H1 (cell line): ENCODE measurements around the gene RASSF5. TPM values are rescaled to one million over a fixed set of nuclear protein-coding genes. Genes with fewer than 3 reads are reported as not detected.

Source experiments
- BACH1 ChIP-seq: IDR thresholded peaks from 2 replicates; pipeline ENCODE4 v1.6.1; 2012; ENCODE audit warnings: low read length, improper control_type of control experiment
- CBX8 ChIP-seq: fragments of 300-800, 300-1000 bp; sonication (generic); IDR thresholded peaks from 2 replicates; pipeline ENCODE4 v1.7.1; 2016; ENCODE audit warnings: low read depth, low read length, borderline replicate concordance
- CHD1 ChIP-seq: IDR thresholded peaks from 2 replicates; pipeline ENCODE4 v1.6.1; 2012; ENCODE audit warnings: low read depth, low read length, improper control_type of control experiment
- CHD7 ChIP-seq: fragments of 300-600 bp; sonication (generic); IDR thresholded peaks from 2 replicates; pipeline ENCODE4 v1.7.1; 2012; ENCODE audit warnings: low read length, moderate library complexity, mild to moderate bottlenecking, inconsistent platforms; ENCODE audit not compliant: insufficient replicate concordance
- CREB1 ChIP-seq: IDR thresholded peaks from 2 replicates; pipeline ENCODE4 v1.6.1; 2012; ENCODE audit warnings: inconsistent platforms
- GABPA ChIP-seq: IDR thresholded peaks from 2 replicates; pipeline ENCODE4 v1.6.1; 2011; ENCODE audit warnings: mild to moderate bottlenecking, low read length, moderate library complexity, borderline replicate concordance; ENCODE audit not compliant: insufficient read depth
- GTF2F1 ChIP-seq: IDR thresholded peaks from 2 replicates; pipeline ENCODE4 v1.6.1; 2012; ENCODE audit warnings: low read depth, low read length, improper control_type of control experiment, borderline replicate concordance
- HDAC6 ChIP-seq: IDR thresholded peaks from one replicate; pipeline ENCODE4 v1.7.1; 2012; ENCODE audit warnings: low read depth, mild to moderate bottlenecking, inconsistent platforms, low read length, moderate library complexity
- JUN ChIP-seq: IDR thresholded peaks from 2 replicates; pipeline ENCODE4 v1.6.1; 2011; ENCODE audit warnings: low read depth, mild to moderate bottlenecking, improper control_type of control experiment, low read length
- JUND ChIP-seq: IDR thresholded peaks from 2 replicates; pipeline ENCODE4 v1.6.1; 2011; ENCODE audit warnings: mild to moderate bottlenecking, improper control_type of control experiment, low read length
- KDM5A ChIP-seq: fragments of 200-600 bp; IDR thresholded peaks from 2 replicates; pipeline ENCODE4 v1.7.1; 2012; ENCODE audit warnings: mild to moderate bottlenecking, low read length, inconsistent platforms, mixed read lengths
- NRF1 ChIP-seq: IDR thresholded peaks from 2 replicates; pipeline ENCODE4 v1.6.1; 2011; ENCODE audit warnings: mild to moderate bottlenecking, low read depth, low read length, improper control_type of control experiment
- SP1 ChIP-seq: IDR thresholded peaks from 2 replicates; pipeline ENCODE4 v1.6.1; 2011; ENCODE audit warnings: low read depth, low read length
- TAF7 ChIP-seq: optimal IDR thresholded peaks from 2 replicates; pipeline ENCODE3; 2011; ENCODE audit warnings: low read depth, mild to moderate bottlenecking, inconsistent platforms, low read length, moderate library complexity, borderline replicate concordance
- polyA plus RNA-seq, 7 experiments: library from polyadenylated mRNA; depleted of rRNA in 3 of 7; stranded (reverse) in 5 of 7; unstranded in 2 of 7; fragments of >200 nt in 5 of 7; fragments of 200-250 nt in 2 of 7; gene quantifications; 1 replicate in 5 of 7; 2 replicates in 1 of 7; 4 replicates in 1 of 7; pipeline versions ENCODE4 v1.2.1 to v1.2.3, GENCODE V29; 2011 to 2013; ENCODE audit warnings: missing spikeins in 2 of 7, mixed read lengths in 2 of 7
- total RNA-seq: library from RNA; stranded (reverse); fragmentation: NEBNext Ultra II Directional; extraction: Animal tissue kit (Norgen Biotek cat#: 25700); gene quantifications from 2 replicates; pipeline ENCODE4 v1.2.1, GENCODE V29; 2021

Gene RASSF5
- total and polyA plus RNA-seq, 2 of the 8 experiments (the other 6 are each of a cell fraction or from before 2014, with no cell fraction given) = 0.82 to 1.8 TPM

DNA sequence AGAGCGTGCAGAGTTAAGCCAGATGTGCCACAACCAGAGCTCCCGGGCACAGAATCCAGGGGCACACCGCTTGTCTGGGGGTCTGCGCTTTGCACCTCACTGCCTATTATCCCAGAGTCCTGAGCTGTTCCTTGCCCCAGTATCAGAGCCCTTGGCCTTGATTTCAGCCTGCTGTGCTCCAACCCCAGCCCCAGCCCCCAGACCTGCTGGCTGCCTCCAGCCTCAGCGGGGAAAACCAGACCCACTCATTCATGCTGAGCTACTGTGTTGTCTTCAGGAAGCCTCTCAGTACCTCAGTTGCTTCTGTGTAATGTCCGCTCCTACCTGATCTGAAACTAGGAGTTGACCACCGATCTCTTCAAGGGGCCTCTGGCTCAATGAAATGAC lies 35.9 kb upstream of the RASSF5 start (continued):
- TF ChIP-seq CHD7 = no peak
- TF ChIP-seq NRF1 = no peak
- no peak for TF ChIP-seq GABPA
- no peak for TF ChIP-seq KDM5A
- TF ChIP-seq SP1 = no peak
- no peak for TF ChIP-seq HDAC6
- no peak for TF ChIP-seq JUN
- TF ChIP-seq GTF2F1 = no peak
- TF ChIP-seq CBX8 = no peak
- TF ChIP-seq BACH1 = no peak
- no peak for TF ChIP-seq JUND
- TF ChIP-seq CREB1 = no peak
- no peak for TF ChIP-seq TAF7
- no peak for TF ChIP-seq CHD1
